ACC112 (cell line): Measurements from ENCODE around the gene ATP11A.
A peak's percentile ranks its signal among the peaks of the same experiment; 100 is the strongest.
"Not testable (repeated sequence)": the region's sequence is repeated elsewhere in the genome, so short reads cannot be mapped to it uniquely, and the experiment has no call there.

Source experiments
- H2AFZ ChIP-seq: fragments of 200-600 bp; sonication (generic); one replicate; pipeline ENCODE4 v1.6.0; 2017; ENCODE audit warnings: antibody characterized with exemption, low read length; ENCODE audit not compliant: unreplicated experiment
- H3K27ac ChIP-seq: fragments of 200-600 bp; sonication (generic); 2 replicates; pipeline ENCODE4 v1.5.1; 2014; ENCODE audit warnings: low read depth, mild to moderate bottlenecking, antibody characterized with exemption, low read length, moderate library complexity
- H3K27me3 ChIP-seq: fragments of 200-600 bp; sonication (generic); 2 replicates; pipeline ENCODE4 v1.6.1; 2014; ENCODE audit warnings: mild to moderate bottlenecking, antibody characterized with exemption, low read length, moderate library complexity, mixed read lengths; ENCODE audit not compliant: insufficient read depth
- H3K36me3 ChIP-seq: fragments of 200-600 bp; sonication (generic); 2 replicates; pipeline ENCODE4 v1.6.1; 2016; ENCODE audit warnings: mild to moderate bottlenecking, antibody characterized with exemption, low read length, moderate library complexity, mixed read lengths; ENCODE audit not compliant: insufficient read depth
- H3K4me1 ChIP-seq: fragments of 200-600 bp; sonication (generic); one replicate; pipeline ENCODE4 v1.6.1; 2016; ENCODE audit warnings: low read length, mixed read lengths; ENCODE audit not compliant: insufficient read depth, unreplicated experiment, control insufficient read depth
- H3K4me3 ChIP-seq: fragments of 200-600 bp; sonication (generic); 2 replicates; pipeline ENCODE4 v1.5.1; 2014; ENCODE audit warnings: mild to moderate bottlenecking, low read depth, low read length
- H3K79me2 ChIP-seq: fragments of 200-600 bp; sonication (generic); one replicate; pipeline ENCODE4 v1.6.0; 2016; ENCODE audit warnings: low read length; ENCODE audit not compliant: control insufficient read depth, unreplicated experiment, insufficient read depth

ATP11A gene

DNA sequence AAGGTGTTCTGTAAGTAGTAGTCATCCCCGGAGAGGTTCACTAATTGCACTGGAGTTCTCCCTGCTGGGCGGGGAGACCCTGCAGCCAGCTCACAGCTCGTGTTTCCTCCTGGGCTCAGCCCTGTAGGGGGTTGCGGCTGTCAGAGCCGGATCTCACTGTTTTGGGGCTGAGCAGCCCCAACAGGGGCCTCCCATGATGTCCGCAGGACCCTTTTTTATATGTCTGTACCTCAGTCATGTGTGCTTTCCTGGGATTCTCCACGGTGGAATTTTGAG, 148.9 kb downstream of the ATP11A start:
- Histone ChIP-seq H3K4me3 (no peak overlapping the region), H2AFZ (no peak overlapping the region), H3K4me1 (no peaks in the 10 kb centered on the region), H3K36me3 (no peaks in the 10 kb centered on the region), H3K27ac (no peak overlapping the region), H3K79me2 (no peaks in the 10 kb centered on the region), H3K27me3 (no peaks in the 10 kb centered on the region)

DNA sequence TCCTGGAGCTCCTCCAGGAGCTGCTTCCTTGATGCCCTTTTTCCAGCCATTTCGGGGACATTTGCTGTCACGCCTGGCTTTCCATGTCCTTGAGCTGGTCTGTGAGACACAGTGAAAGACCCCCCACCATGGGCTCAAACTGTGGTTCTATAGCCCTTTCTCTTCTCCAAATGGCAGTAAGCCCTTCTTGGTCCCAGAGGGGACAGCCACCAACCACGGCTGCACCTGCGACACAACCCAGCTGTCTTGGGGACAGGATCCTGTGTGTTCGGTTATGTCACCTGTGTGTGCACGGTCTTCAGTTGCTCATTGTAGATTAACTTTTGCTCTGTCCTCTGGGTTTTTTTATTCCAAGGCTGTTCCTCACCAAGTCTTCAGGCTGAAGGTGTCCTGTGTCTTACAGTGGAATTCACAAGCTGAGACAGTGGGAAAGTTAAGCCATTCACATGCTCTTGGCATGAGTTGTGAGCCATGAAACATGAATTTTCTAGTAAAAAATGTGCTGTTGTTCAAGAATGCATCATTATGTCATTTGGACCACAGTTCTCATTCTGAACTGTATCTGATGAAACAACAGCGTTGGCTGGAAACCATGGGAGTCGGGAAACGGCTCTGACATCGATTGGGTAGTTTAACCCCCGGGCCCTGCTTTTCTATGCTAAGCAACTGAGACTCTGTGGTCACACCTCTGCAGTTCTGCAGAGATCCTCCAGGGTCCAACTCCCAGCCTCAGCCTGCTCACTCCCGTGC, 149.7 kb downstream of the ATP11A start:
- Histone ChIP-seq H3K27me3 (no peaks in the 10 kb centered on the region), H3K36me3 (no peaks in the 10 kb centered on the region), H3K27ac (no peak overlapping the region), H3K4me3 (no peak overlapping the region), H3K79me2 (no peaks in the 10 kb centered on the region), H3K4me1 (no peaks in the 10 kb centered on the region), H2AFZ (no peak overlapping the region)

- Histone ChIP-seq H3K27me3 (no peaks in the 10 kb centered on the region), H3K36me3 (no peaks in the 10 kb centered on the region), H3K27ac (no peak overlapping the region), H3K4me3 (no peak overlapping the region), H3K79me2 (no peaks in the 10 kb centered on the region), H2AFZ (no peak overlapping the region), H3K4me1 (no peaks in the 10 kb centered on the region)
Measured at GRCh38 chr13:112840472-112841302, 150.8 kb downstream of the ATP11A start.

DNA sequence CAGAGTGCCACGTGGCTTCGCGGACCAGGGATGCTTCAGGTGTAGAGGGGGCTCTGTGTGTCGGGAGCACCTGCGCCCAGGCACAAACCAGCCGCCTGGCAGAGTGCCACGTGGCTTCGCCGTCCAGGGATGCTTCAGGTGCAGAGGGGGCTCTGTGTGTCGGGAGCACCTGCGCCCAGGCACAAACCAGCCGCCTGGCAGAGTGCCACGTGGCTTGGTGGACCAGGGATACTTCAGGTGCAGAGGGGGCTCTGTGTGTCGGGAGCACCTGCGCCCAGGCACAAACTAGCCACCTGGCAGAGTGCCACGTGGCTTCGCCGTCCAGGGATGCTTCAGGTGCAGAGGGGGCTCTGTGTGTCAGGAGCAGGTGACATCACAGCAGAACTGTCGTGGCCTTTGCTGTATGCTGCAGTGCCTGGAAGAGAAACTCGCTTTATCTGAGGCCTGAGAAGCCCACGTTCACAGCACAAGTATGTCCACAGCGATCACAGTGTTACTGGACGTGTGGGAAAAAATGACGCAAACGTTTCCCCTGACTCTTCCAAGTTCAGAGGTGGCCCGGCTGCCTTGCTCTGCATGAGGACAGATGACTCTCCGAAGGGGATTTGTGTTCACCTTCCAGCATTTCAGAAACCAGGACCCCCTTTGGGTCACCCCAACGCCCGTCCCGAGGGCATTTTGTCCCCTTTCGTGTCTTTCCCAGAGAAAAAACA, 151.6 kb downstream of the ATP11A start:
- H3K79me2 ChIP-seq, H3K4me3 ChIP-seq, H3K36me3 ChIP-seq, H2AFZ ChIP-seq, H3K27ac ChIP-seq, H3K27me3 ChIP-seq, H3K4me1 ChIP-seq: not testable (repeated sequence)

GRCh38 chr13:112842343-112842856, 152.6 kb downstream of the ATP11A start:
- Histone ChIP-seq H3K4me3 (peak overlapping the region; percentile 40; the same call in 1 of the 2 replicates), H2AFZ (no peak overlapping the region), H3K79me2 (no peaks in the 10 kb centered on the region), H3K27me3 (no peaks in the 10 kb centered on the region), H3K27ac (no peak overlapping the region), H3K4me1 (no peaks in the 10 kb centered on the region), H3K36me3 (no peaks in the 10 kb centered on the region)

DNA sequence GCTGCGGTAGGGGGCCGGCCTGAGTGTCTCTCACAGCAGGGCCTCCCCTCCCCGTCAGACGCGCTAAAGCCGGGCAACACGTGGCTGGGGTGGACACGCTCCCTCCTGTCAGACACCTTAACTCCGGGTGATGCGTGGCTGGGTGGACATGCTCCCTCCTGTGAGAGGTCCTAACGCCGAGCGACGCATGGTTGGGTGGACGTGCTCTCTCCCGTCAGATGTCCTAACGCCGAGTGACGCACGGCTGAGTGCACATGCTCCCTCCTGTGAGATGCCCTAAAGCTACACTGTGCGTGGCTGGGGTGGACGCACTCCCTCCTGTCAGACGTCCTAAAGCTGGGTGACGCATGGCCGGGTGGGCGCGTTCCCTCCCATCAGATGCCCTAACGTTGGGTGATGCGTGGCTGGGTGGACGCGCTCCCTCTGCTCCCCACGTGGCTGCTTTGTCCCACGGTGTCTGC, 153.1 kb downstream of the ATP11A start:
- Histone ChIP-seq H3K36me3 (no peaks in the 10 kb centered on the region), H3K79me2 (no peaks in the 10 kb centered on the region), H2AFZ (no peak overlapping the region), H3K27ac (no peak overlapping the region), H3K4me1 (no peaks in the 10 kb centered on the region), H3K27me3 (no peaks in the 10 kb centered on the region), H3K4me3 (no peak overlapping the region)

DNA sequence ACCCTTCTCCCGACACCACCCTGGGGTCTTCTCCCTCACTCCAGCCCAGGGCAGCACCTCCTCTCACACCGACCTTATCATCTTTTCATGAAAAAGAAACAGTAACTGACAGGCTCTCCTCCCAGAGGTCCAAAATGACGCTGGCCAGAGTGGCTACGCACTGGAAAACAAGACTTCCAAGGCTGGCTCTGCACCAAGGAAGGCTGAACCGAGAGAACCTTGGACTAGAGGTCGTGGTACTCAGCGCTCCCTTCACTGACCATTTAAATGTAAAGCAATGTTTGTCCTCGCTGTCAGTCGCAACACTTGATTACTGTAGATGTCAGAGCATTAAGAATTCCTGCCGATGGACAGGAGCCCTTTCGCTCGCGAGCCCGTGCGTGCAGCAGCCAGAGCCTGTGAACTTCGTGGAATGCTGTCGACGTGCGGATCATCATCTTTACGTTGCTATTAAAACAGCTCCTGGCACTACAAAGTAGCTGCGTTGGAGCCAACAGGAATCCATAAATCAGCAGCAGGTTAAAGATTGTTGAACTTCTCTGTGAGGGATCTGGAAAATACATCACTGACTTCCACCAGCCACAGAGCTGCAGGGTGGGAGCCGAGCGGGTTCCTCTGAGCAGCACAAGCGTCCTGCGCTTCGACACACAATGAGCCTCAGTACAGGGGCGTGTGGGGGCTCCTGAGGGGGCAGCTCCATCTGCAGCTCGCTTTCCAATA, 153.7 kb downstream of the ATP11A start:
- Histone ChIP-seq H3K79me2 (no peaks in the 10 kb centered on the region), H3K4me3 (no peak overlapping the region), H3K4me1 (no peaks in the 10 kb centered on the region), H3K27ac (no peak overlapping the region), H2AFZ (no peak overlapping the region), H3K27me3 (no peaks in the 10 kb centered on the region), H3K36me3 (no peaks in the 10 kb centered on the region)

GRCh38 chr13:112844411-112844810, 154.6 kb downstream of the ATP11A start:
- no peak overlapping the region for H3K4me3 ChIP-seq
- no peak overlapping the region for H2AFZ ChIP-seq
- H3K36me3 ChIP-seq, result no peaks in the 10 kb centered on the region
- H3K27ac ChIP-seq, result no peak overlapping the region
- no peaks in the 10 kb centered on the region for H3K79me2 ChIP-seq
- H3K4me1 ChIP-seq, result no peaks in the 10 kb centered on the region
- no peaks in the 10 kb centered on the region for H3K27me3 ChIP-seq

DNA sequence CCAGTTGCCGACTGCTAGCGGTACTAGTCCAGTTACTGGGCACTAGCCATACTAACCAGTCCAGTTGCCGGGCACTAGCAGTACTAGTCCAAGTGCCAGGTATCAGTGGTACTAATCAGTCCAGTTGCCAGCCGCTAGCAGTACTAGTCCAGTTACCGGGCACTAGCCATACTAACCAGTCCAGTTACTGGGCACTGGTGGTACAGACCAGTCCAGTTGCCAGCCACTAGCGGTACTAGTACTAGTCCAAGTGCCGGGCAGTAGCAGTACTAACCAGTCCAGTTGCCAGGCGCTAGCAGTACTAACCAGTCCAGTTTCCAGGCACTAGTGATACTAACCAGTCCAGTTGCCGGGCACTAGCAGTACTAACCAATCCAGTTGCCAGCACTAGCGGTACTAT, 155.0 kb downstream of the ATP11A start:
- Histone ChIP-seq H3K79me2 (no peaks in the 10 kb centered on the region), H3K27ac (no peak overlapping the region), H2AFZ (no peak overlapping the region), H3K36me3 (no peaks in the 10 kb centered on the region), H3K4me3 (no peak overlapping the region), H3K27me3 (no peaks in the 10 kb centered on the region), H3K4me1 (no peaks in the 10 kb centered on the region)

- Histone ChIP-seq H3K27me3 (no peaks in the 10 kb centered on the region), H3K36me3 (no peaks in the 10 kb centered on the region)
Measured at GRCh38 chr13:112845511-112846144, 155.8 kb downstream of the ATP11A start.

More at GRCh38 chr13:112845511-112846144, 155.8 kb downstream of the ATP11A start:
- Histone ChIP-seq H3K79me2 (no peaks in the 10 kb centered on the region), H2AFZ (no peak overlapping the region), H3K4me1 (no peaks in the 10 kb centered on the region), H3K4me3 (no peak overlapping the region), H3K27ac (no peak overlapping the region)
